Endothelial cell of umbilical vein (primary cell): Measurements from ENCODE around the gene BRS3. TPM values are rescaled to one million over a fixed set of nuclear protein-coding genes. Genes with fewer than 3 reads are reported as not detected.

Experiments
- Bru-seq: library from RNA; stranded (reverse); fragments of 400-500 nt; gene quantifications from one replicate; lab custom pipeline; 2021; lab: Mats Ljungman, UMichigan
- BruChase-seq, 2 experiments: library from RNA; stranded (reverse); fragments of 400-500 nt; gene quantifications; one replicate each; lab custom pipeline; 2021; lab: Mats Ljungman, UMichigan
- BruUV-seq: library from RNA; stranded (reverse); fragments of 400-500 nt; replicated peaks from 2 replicates; lab custom pipeline; 2021; lab: Mats Ljungman, UMichigan
- CTCF ChIA-PET: fragments of 300-600, 350-600 bp; sonication (Branson Sonifier 250); formaldehyde crosslinking; loops from one replicate; lab custom pipeline; 2021; ENCODE audit warnings: antibody characterized with exemption, inconsistent platforms; lab: Charles Lee
- POLR2A ChIA-PET: fragments of 300-600, 350-600 bp; sonication (Branson Sonifier 250); formaldehyde crosslinking; loops from one replicate; lab custom pipeline; 2021; ENCODE audit warnings: antibody characterized with exemption, inconsistent platforms; lab: Charles Lee
- DNase-seq: peaks from one replicate; pipeline ENCODE4 v3.0.0-alpha.2; 2011; ENCODE audit warnings: low read depth, low spot score
- FAIRE-seq: peaks from 2 replicates; lab custom pipeline; 2011; peaks lifted over from hg19 to GRCh38; lab: Jason Lieb, UNC
- H2AFZ ChIP-seq: 2 replicates; pipeline ENCODE4 v1.6.0; 2012; ENCODE audit warnings: low read depth, low read length, control low read depth, inconsistent platforms
- H3K27ac ChIP-seq: 2 replicates; pipeline ENCODE4 v1.5.1; 2011; ENCODE audit warnings: low read depth, mild to moderate bottlenecking, control low read depth, low read length, moderate library complexity; ENCODE audit not compliant: insufficient read depth
- H3K27me3 ChIP-seq, 2 experiments: 2 replicates each; pipeline versions ENCODE4 v1.6.0 to v1.6.1; 2011; ENCODE audit warnings: low read length in 2 of 2, mixed read lengths in 1 of 2; ENCODE audit not compliant: control insufficient read depth in 2 of 2, insufficient read depth in 2 of 2
- H3K36me3 ChIP-seq, 2 experiments: 2 replicates in 1 of 2; 3 replicates in 1 of 2; pipeline ENCODE4 v1.5.1; 2011; ENCODE audit warnings: low read length in 2 of 2, mild to moderate bottlenecking in 1 of 2, moderate library complexity in 1 of 2; ENCODE audit not compliant: control insufficient read depth in 2 of 2, insufficient read depth in 2 of 2; ENCODE audit errors: extremely low read depth in 1 of 2
- H3K4me1 ChIP-seq: 3 replicates; pipeline ENCODE4 v1.5.1; 2011; ENCODE audit warnings: mild to moderate bottlenecking, low read length; ENCODE audit not compliant: control insufficient read depth, insufficient read depth; ENCODE audit errors: extremely low read depth
- H3K4me2 ChIP-seq: 2 replicates; pipeline ENCODE4 v1.6.1; 2011; ENCODE audit warnings: low read length, control low read depth, mixed read lengths; ENCODE audit not compliant: insufficient read depth
- H3K4me3 ChIP-seq, 3 experiments: fragments of 200-600 bp in 1 of 3; sonication (generic), shearing (Covaris generic) in 1 of 3; replicated peaks in 1 of 3; 2 replicates each; pipeline ENCODE4 v1.5.1; 2011 to 2016; ENCODE audit warnings: control low read depth in 3 of 3, low read length in 3 of 3, mild to moderate bottlenecking in 2 of 3, inconsistent platforms in 1 of 3, low read depth in 1 of 3, moderate library complexity in 1 of 3; ENCODE audit not compliant: insufficient read depth in 1 of 3
- H3K79me2 ChIP-seq: 2 replicates; pipeline ENCODE4 v1.6.0; 2012; ENCODE audit warnings: low read length, inconsistent platforms; ENCODE audit not compliant: control insufficient read depth, insufficient read depth
- H3K9ac ChIP-seq: replicated peaks from 2 replicates; pipeline ENCODE3; 2011; ENCODE audit warnings: low read length, control low read depth; ENCODE audit not compliant: insufficient read depth; ENCODE audit errors: extremely low read depth
- H3K9me1 ChIP-seq: replicated peaks from 3 replicates; pipeline ENCODE4 v1.6.0; 2011; ENCODE audit warnings: mild to moderate bottlenecking, low read length; ENCODE audit not compliant: control insufficient read depth, insufficient read depth; ENCODE audit errors: extremely low read depth
- H3K9me3 ChIP-seq: replicated peaks from 2 replicates; pipeline ENCODE4 v1.5.1; 2012; ENCODE audit warnings: low read length, inconsistent platforms; ENCODE audit not compliant: control insufficient read depth, insufficient read depth
- H4K20me1 ChIP-seq: replicated peaks from 2 replicates; pipeline ENCODE3; 2011; ENCODE audit warnings: mild to moderate bottlenecking, low read length; ENCODE audit not compliant: control insufficient read depth, insufficient read depth; ENCODE audit errors: extremely low read depth
- CTCF ChIP-seq, 2 donors: IDR thresholded peaks; 1 replicate in 1 of 2; 2 replicates in 1 of 2; pipeline ENCODE4 v1.5.1; 2011; ENCODE audit warnings: low read length in 2 of 2, mild to moderate bottlenecking in 2 of 2, moderate library complexity in 2 of 2, control low read depth in 1 of 2, inconsistent platforms in 1 of 2, low read depth in 1 of 2; ENCODE audit not compliant: insufficient read depth in 1 of 2; ENCODE audit errors: extremely low read depth in 1 of 2
- EZH2 ChIP-seq: IDR thresholded peaks from 2 replicates; pipeline ENCODE4 v1.6.1; 2012; ENCODE audit warnings: borderline replicate concordance, low read depth, mild to moderate bottlenecking, moderate library complexity, low read length, inconsistent platforms; ENCODE audit not compliant: severe bottlenecking
- FOS ChIP-seq: IDR thresholded peaks from 2 replicates; pipeline ENCODE4 v1.6.1; 2011; ENCODE audit warnings: mild to moderate bottlenecking, low read length, moderate library complexity, borderline replicate concordance; ENCODE audit not compliant: insufficient read depth
- GATA2 ChIP-seq: IDR thresholded peaks from 2 replicates; pipeline ENCODE4 v1.7.0; 2011; ENCODE audit warnings: low read depth, mild to moderate bottlenecking, moderate library complexity, mixed read lengths, low read length; ENCODE audit not compliant: insufficient read length, insufficient read depth
- JUN ChIP-seq: IDR thresholded peaks from 2 replicates; pipeline ENCODE4 v1.6.1; 2011; ENCODE audit warnings: borderline replicate concordance, low read depth; ENCODE audit not compliant: insufficient read length, insufficient read depth
- MAX ChIP-seq: IDR thresholded peaks from 2 replicates; pipeline ENCODE4 v1.6.1; 2011; ENCODE audit not compliant: insufficient read depth, insufficient read length
- MYC ChIP-seq: IDR thresholded peaks from one replicate; pipeline ENCODE4 v1.6.1; 2011; ENCODE audit warnings: mild to moderate bottlenecking, low read depth, low read length
- POLR2A ChIP-seq: IDR thresholded peaks from 2 replicates; pipeline ENCODE4 v1.6.1; 2012; ENCODE audit warnings: low read depth, mild to moderate bottlenecking, control low read depth, low read length
- POLR2AphosphoS5 ChIP-seq: IDR thresholded peaks from 2 replicates; pipeline ENCODE4 v1.6.1; 2012; ENCODE audit warnings: low read depth, mild to moderate bottlenecking, control low read depth, low read length, moderate library complexity; ENCODE audit not compliant: insufficient read depth
- dilution Hi-C: fragments of 300-500 bp; cut with MboI; formaldehyde crosslinking; loops from one replicate; pipeline ENCODE4 v1.15.0; 2019; ENCODE audit warnings: low sequenced_read_pairs; ENCODE audit not compliant: extremely low pct_ligation_motif_present
- intact Hi-C: fragments of 100-400 bp; cut with micrococcal nuclease; formaldehyde crosslinking; loops from one replicate; pipeline ENCODE4 v1.10.0; 2022
- long read RNA-seq: library from polyadenylated mRNA; stranded (forward); transcript quantifications from one replicate; pipeline ENCODE4 v2.0.0, GENCODE V29; 2021
- polyA minus RNA-seq, 3 experiments: library from RNA; depleted of rRNA, polyadenylated mRNA; stranded (reverse); fragments of >200 nt; gene quantifications; 1 replicate in 1 of 3; 2 replicates in 2 of 3; pipeline ENCODE4 v1.2.3, GENCODE V29; 2011
- polyA plus RNA-seq, 4 experiments: library from polyadenylated mRNA; depleted of rRNA in 3 of 4; stranded (reverse) in 3 of 4; unstranded in 1 of 4; fragments of >200 nt; gene quantifications; 2 replicates each; pipeline versions ENCODE4 v1.2.1 to v1.2.3, GENCODE V29; 2011 to 2012; ENCODE audit warnings: missing spikeins in 1 of 4
- total RNA-seq: library from RNA; stranded (reverse); gene quantifications from 2 replicates; pipeline ENCODE4 v1.2.3, GENCODE V29; 2021

Gene BRS3
- not detected in 2 replicates for total RNA-seq
- polyA plus RNA-seq, result not detected in 2 replicates
- not detected in 2 replicates for polyA plus RNA-seq (2011; cell fraction: cytosol; rRNA removed)
- not detected in 2 replicates for polyA plus RNA-seq (2011; cell fraction: nucleus; rRNA removed)
- polyA plus RNA-seq (2012), result not detected in 2 replicates
- polyA minus RNA-seq, result not detected in 2 replicates
- polyA minus RNA-seq (2011; cell fraction: cytosol; rRNA and poly(A)+ RNA removed), result not detected
- not detected in 2 replicates for polyA minus RNA-seq (2011; cell fraction: nucleus; rRNA and poly(A)+ RNA removed)
- Bru-seq, nascent RNA, result not detected
- BruChase-seq, experiment 1, labeled RNA remaining after a 6-hour chase, result not detected
- not detected for BruChase-seq, experiment 2, labeled RNA remaining after a 2-hour chase
- long read RNA-seq, result 0 reads

GRCh38 chrX:136487647-136488046 lies at the start of gene BRS3:
Gene BRS3 (plus strand): TSS chrX:136487947. CDS start chrX:136488115, 168 bp downstream.
- POLR2A ChIA-PET, result no interaction called here
- Histone ChIP-seq H3K4me3 (no peak within 1 kb of the TSS), H3K27me3 (peaks cover 3 to 13% of the 10 kb centered on the region in 2 experiments), H3K4me1 (no peaks in the 10 kb centered on the region), H3K36me3 (no peaks in the 10 kb centered on the region), H3K27ac (no peak within 1 kb of the TSS), H4K20me1 (no peaks in the 10 kb centered on the region), H2AFZ (no peak within 1 kb of the TSS), H3K9me1 (no peaks in the 10 kb centered on the region), H3K9ac (no peak within 1 kb of the TSS), H3K79me2 (no peaks in the 10 kb centered on the region), H3K9me3 (no peaks in the 10 kb centered on the region), H3K4me2 (no peak within 1 kb of the TSS)
- CTCF ChIA-PET, result no interaction called here
- dilution Hi-C loops, result no loop called here
- FAIRE-seq, result no peak
- TF ChIP-seq CTCF (IDR thresholded peaks at IDR 0.05; ENCODE audit: extremely low read depth in 1 of 2, insufficient read depth in 1 of 2, low read depth in 1 of 2, low read length in 2 of 2) (no peak), JUN (no peak), POLR2A (no peak), GATA2 (no peak), MAX (no peak), MYC (no peak), POLR2AphosphoS5 (no peak), FOS (no peak), EZH2 (no peak)
- no peak for DNase-seq
- intact Hi-C loops, result no loop called here
- no TSS peak for BruUV-seq
